WERI-Rb-1 (cell line): ENCODE data around the gene DAW1.
"Not testable (repeated sequence)": the region's sequence is repeated elsewhere in the genome, so short reads cannot be mapped to it uniquely, and the experiment has no call there.

Experiments
- DNase-seq: peaks from one replicate; pipeline ENCODE4 v3.0.0-alpha.2; 2020
- H3K27ac ChIP-seq: fragments of 250-450 bp; sonication (Bioruptor Pico); 2 replicates; pipeline ENCODE4 v1.5.1; 2020; ENCODE audit warnings: mild to moderate bottlenecking, moderate library complexity
- H3K27me3 ChIP-seq: fragments of 250-450 bp; sonication (Bioruptor Pico); 2 replicates; pipeline ENCODE4 v1.5.1; 2021; ENCODE audit warnings: mild to moderate bottlenecking, low read depth, moderate library complexity; ENCODE audit not compliant: insufficient read depth, severe bottlenecking
- H3K36me3 ChIP-seq: fragments of 250-450 bp; sonication (Bioruptor Pico); 2 replicates; pipeline ENCODE4 v1.5.1; 2020; ENCODE audit warnings: mild to moderate bottlenecking, moderate library complexity
- H3K4me3 ChIP-seq: 2 replicates; pipeline ENCODE4 v1.5.1; 2011; ENCODE audit warnings: low read depth, mild to moderate bottlenecking, control low read depth, low read length
- H3K9me3 ChIP-seq: fragments of 250-450 bp; sonication (Bioruptor Pico); 2 replicates; pipeline ENCODE4 v1.5.1; 2021; ENCODE audit warnings: mild to moderate bottlenecking, moderate library complexity; ENCODE audit not compliant: severe bottlenecking
- TF ChIP-seq, protein P1 (sequence below): IDR thresholded peaks from 2 replicates; pipeline ENCODE4 v1.5.1; 2011; ENCODE audit warnings: low read depth, mild to moderate bottlenecking, control low read depth, inconsistent platforms, low read length

The DAW1 gene

DNA sequence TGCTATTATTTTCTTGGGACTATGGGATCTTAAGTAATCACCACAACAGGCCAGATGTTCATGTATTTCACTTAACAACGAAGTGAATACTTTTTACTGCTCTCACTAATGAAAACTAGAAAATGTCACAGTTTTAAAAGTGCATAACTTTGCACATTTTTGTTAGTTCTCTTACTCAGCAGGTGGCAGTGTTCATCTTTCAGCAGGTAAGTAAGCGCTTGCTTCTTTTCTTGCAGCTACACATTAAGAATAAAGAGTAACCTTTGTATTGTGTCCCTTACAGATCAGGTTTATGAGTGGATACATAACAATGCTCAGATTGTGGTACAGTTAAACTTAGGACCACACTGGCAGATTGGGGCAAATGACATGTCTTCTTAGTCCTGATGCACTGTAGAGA is 61.0 kb downstream of the DAW1 start:
- Histone ChIP-seq H3K4me3 (no peak overlapping the region), H3K9me3 (peaks cover 2% of the 10 kb centered on the region), H3K27ac (no peak overlapping the region), H3K36me3 (no peaks in the 10 kb centered on the region), H3K27me3 (no peaks in the 10 kb centered on the region)
- TF ChIP-seq, protein P1, sequence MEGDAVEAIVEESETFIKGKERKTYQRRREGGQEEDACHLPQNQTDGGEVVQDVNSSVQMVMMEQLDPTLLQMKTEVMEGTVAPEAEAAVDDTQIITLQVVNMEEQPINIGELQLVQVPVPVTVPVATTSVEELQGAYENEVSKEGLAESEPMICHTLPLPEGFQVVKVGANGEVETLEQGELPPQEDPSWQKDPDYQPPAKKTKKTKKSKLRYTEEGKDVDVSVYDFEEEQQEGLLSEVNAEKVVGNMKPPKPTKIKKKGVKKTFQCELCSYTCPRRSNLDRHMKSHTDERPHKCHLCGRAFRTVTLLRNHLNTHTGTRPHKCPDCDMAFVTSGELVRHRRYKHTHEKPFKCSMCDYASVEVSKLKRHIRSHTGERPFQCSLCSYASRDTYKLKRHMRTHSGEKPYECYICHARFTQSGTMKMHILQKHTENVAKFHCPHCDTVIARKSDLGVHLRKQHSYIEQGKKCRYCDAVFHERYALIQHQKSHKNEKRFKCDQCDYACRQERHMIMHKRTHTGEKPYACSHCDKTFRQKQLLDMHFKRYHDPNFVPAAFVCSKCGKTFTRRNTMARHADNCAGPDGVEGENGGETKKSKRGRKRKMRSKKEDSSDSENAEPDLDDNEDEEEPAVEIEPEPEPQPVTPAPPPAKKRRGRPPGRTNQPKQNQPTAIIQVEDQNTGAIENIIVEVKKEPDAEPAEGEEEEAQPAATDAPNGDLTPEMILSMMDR: no peak
- DNase-seq: no peak

DNA sequence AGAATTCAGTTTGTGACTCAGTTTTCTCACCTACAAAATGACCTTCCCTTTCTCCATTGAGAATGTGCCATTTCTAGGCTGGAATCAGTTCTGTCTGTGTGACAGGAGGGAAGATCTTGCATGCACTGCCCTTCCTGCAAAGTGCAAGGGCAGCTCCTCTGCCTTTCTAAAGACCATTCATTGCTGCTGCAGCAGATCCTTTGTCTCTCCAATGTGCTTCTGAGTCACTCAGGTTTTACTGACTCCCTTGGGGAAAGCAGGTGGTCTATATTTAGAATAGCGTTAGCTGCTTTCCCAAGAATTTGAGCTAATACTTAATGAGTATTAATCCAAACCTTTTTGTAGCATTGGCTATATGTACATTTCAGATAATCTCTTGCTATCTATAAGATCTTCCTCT is 62.5 kb downstream of the DAW1 start:
- no peak overlapping the region for H3K27ac ChIP-seq
- no peak for DNase-seq
- TF ChIP-seq, protein P1: no peak
- no peaks in the 10 kb centered on the region for H3K36me3 ChIP-seq
- no peak overlapping the region for H3K4me3 ChIP-seq
- H3K9me3 ChIP-seq: no peaks in the 10 kb centered on the region
- H3K27me3 ChIP-seq: no peaks in the 10 kb centered on the region

DNA sequence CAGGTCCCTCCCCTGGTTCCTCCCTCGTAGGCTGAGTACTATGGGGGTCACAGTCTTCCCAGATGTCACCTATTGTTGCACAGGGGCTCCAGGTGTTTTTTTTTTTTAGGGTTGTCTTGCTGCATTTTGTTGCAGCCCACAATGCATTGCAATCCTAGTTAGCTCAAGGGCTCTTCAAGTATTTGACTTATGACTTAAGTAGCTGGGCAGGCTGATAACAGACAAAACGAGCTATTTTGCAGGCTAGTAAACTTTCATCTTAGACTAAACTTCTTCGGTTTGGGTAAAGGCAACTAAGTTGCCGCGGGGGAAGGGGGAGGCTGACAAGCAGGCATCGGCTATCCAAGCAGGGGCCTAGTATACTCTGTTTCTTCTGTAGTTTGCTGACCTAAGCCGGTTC is 64.8 kb downstream of the DAW1 start:
- not testable (repeated sequence) for H3K4me3 ChIP-seq, H3K9me3 ChIP-seq, H3K36me3 ChIP-seq, H3K27ac ChIP-seq, H3K27me3 ChIP-seq, DNase-seq

DNA sequence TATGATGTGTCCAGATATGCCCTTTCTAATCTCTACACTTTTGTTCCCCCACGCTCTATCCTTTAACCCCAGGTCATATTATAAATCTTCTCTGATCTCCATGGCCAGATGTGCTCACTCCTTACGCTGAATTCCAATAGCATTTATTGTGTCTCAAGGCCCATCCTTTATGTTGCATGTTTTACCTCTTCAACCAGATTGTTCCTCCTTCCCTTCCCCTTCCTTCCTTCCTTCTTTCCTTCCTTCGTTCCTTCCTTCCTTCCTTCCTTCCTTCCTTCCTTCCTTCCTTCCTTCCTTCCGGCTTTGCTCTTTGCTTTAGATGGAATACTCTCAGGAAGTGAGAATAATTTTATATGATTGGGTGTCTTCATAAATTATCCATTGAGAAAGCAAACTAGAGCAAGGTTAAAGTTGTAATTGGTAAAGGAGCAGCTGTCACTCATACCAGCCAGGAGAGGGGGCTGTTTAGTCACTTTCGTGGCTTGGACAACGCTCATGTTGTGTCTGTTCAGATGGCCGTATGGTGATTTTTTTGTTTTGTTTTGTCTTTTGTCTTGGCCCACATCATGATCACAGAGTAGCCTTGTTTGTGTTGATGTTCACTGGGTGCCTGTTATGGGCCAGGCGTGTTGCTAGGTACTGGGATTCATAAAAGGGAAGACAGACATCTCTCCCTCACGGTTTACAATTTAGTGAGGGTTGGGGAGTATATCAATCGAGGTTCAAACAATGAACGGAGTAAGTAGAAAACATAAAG is 68.0 kb downstream of the DAW1 start:
- H3K4me3 ChIP-seq: no peak overlapping the region
- H3K36me3 ChIP-seq: no peaks in the 10 kb centered on the region
- TF ChIP-seq, protein P1: peak; percentile 79
- no peaks in the 10 kb centered on the region for H3K9me3 ChIP-seq
- DNase-seq: peak; percentile 46
- H3K27me3 ChIP-seq: no peaks in the 10 kb centered on the region
- no peak overlapping the region for H3K27ac ChIP-seq

DNA sequence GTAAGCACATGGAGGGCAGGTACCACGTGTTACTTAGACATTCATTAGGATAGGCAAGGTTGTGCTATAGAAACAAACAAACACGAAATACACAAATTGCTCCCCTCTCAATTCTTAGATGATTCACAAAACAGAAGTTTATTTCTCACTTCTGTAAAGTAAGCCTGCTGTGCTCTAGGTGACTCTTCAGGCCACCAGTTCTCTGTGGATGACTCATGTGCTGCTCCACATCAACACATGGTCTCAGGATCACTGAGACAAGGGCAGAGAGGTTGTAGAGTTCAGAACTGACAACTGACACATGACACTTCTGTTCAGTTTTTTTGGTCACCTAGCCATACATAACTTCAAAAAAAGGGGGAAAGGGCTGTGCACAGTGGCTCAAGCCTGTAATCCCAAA is 70.6 kb downstream of the DAW1 start:
- Histone ChIP-seq H3K27ac (no peak overlapping the region), H3K4me3 (no peak overlapping the region), H3K36me3 (no peaks in the 10 kb centered on the region), H3K27me3 (no peaks in the 10 kb centered on the region), H3K9me3 (peaks cover 5% of the 10 kb centered on the region)
- DNase-seq: no peak
- TF ChIP-seq, protein P1: no peak

DNA sequence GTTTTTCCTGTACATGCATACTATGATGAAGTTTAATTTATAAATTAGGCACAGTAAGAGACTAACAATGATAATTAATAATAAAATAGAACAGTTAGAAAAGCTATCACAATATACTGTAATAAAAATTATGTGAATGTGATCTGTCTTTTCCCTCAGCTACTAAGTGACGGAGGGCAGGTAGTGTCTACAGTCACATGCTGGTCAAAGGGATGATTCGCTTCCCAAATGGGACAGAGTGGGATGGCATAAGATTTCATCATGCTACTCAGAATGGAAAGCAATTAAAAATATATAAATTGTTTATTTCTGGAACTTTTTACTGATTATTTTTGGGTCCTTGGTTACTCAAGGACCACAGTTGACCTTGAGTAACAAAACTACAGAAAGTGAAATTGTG is 71.5 kb downstream of the DAW1 start:
- H3K9me3 ChIP-seq: peaks cover 5% of the 10 kb centered on the region
- no peaks in the 10 kb centered on the region for H3K36me3 ChIP-seq
- DNase-seq: no peak
- H3K27ac ChIP-seq: no peak overlapping the region
- TF ChIP-seq, protein P1: no peak
- H3K4me3 ChIP-seq: no peak overlapping the region
- no peaks in the 10 kb centered on the region for H3K27me3 ChIP-seq
